Stromal cell of bone marrow (primary cell): ENCODE data around the gene SNHG17.

Source experiments
- DNase-seq: peaks from one replicate; pipeline ENCODE4 v3.0.0-alpha.2; 2012; ENCODE audit warnings: low read depth

Gene SNHG17

DNA sequence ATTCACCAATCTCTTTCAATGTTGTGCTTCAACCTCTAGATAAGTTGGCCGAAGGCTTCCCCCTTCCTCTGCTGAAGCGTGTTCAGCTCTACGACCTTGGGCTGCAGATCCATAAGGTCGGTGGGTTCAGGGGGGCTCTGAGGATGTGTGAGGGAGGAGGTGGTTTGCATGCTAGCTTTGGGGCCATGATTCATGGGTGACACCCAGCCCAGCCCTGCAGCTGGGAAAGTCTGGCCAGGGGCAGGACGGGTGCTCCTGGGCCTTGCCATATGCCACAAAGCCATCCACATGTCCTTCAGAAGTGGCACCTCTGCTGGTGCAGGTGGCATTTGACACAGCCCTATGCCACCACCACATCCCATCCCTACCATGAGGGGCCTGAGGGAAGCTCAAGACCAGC lies 61.2 kb downstream of the SNHG17 start:
- DNase-seq = no peak

DNA sequence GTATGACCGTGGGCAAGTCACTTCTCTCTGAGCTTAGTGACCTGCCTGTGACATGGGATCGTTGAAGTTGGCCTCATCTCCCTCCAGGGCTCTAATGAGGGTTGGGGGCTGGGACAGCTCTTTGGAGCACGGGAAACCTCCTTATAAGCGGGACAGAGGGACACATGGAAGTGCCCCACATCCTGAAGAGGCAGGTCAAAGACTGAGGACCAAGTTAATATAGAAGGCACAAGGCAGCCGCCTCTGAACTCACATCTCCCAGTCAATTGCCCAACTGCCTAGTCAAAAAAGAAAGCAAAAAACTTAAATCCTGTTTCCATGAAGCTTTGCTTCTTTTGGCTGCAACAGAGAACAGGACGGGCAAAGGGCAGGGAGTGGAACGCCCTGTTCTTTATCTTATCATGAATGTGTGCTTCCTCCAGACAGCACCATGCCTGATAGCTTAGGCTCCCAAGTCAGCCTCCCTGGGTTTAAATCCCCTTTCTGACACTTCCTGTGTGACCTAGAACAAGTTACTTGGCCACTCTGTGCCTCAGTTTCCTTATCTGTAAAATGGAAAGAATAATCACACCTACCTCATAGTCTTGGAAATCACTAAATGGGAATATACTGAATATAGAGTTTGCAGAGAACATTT lies 61.8 kb downstream of the SNHG17 start:
- no peak for DNase-seq

DNA sequence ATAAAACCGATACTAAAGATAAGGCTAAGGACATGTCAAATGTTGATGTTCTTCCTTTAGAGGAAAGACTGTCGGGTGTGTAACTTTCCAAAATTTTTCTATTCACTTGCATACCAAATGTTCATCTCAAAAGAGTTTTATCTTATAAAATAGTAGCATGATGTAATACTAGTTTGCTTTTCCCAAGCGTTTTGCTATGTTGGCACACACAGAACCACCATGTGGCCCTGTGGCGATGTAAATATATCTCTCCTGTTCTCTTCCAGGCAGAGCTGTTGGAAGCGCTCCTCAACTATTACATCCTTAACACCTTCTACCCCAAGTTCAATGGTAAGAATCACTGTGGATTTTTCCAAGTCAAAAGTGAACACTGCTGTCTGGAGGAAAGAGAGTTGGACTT lies 62.3 kb downstream of the SNHG17 start:
- no peak for DNase-seq
